Embryonic facial prominence (tissue), 1 donor: ENCODE data around the gene KRTAP5-5.

Experiments
- DNase-seq: peaks from one replicate; pipeline ENCODE4 v3.0.0-alpha.2; 2016; ENCODE audit errors: extremely low spot score

The KRTAP5-5 gene

GRCh38 chr11:1679881-1680280 is 50.3 kb downstream of the KRTAP5-5 start:
- no peak for DNase-seq
